GM15510 (cell line): Measurements from ENCODE around the gene TNIK.

Experiments
- POLR2A ChIP-seq: IDR thresholded peaks from 3 replicates; pipeline ENCODE4 v1.6.1; 2011; ENCODE audit warnings: borderline replicate concordance; ENCODE audit not compliant: insufficient read length; ENCODE audit errors: extremely low read depth

Gene TNIK

DNA sequence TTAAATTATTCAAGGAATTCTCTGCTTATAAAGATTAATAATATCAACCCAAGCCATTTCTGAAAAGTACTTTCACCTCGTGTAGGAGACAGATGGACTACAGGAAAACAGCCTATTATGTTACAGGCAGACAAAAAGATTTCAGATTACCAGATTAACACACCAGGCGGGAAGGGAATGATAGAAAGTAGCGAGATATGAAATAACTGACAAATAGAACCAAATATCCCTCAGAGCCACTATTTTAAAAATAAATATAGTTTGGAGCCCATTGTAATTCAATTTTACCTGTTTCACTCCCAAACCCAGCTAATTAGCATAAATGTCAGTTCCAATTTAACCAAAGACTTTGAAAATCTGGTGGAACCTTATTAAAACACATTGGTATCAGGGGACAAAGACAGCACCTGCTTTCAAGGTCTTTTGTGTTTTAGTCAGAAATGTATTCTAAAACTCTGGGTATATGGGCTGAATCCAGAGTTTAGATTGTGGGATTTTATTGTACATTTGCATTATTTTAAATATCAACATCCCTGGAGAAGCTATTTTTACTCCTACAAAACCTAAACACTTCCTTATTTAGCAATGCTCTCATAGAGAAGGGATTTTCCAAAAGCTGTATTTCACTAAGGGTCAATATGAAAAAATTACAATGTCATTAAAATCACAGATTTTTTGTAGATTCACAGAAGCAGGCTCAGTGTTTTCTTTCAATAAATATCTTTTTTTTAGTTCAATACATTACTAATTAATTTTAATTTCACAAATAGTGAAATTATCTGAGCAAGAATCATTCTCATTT lies 138.4 kb downstream of the TNIK start:
- TF ChIP-seq POLR2A: no peak

GRCh38 chr3:171320750-171321558 lies 139.3 kb downstream of the TNIK start:
- TF ChIP-seq POLR2A: no peak

DNA sequence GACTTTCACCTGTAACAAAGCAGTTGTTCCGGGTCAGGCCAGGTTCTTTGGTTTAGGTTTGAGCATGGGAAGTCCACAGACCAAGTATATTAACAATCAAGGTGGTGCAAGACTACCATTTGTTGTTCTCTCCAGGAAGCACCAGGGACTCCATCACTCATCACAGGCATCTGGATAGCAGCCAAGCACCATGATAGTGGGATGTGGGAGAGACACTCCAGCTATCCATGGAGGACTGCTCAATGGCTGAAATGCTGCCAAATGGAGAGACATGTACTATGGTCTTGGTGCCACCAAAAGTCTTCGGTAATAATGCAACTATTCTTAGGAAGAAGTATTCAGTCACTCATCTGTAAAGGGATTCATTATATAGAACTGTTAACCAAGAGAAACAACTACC lies 143.0 kb downstream of the TNIK start:
- no peak for TF ChIP-seq POLR2A

- no peak for TF ChIP-seq POLR2A
Observed at GRCh38 chr3:171315919-171316318, 144.3 kb downstream of the TNIK start.

DNA sequence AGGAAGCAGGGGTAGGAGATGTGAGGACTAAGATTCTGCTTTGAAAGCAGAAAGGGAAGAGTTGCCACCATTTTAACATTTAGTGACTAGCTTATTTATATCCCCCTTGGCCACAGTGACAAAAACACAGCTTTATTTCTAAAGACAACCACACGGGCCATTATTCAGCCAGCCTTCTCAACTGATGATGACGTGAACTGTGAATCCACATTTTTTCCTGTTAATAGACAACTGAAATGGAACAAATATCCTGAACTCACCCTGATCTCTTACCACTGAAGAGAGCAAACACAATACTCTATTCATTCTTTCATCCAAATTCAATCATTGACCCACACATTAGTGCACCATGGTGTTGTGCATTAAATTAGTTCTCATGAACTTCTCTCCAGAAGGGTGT lies 145.1 kb downstream of the TNIK start:
- no peak for TF ChIP-seq POLR2A

DNA sequence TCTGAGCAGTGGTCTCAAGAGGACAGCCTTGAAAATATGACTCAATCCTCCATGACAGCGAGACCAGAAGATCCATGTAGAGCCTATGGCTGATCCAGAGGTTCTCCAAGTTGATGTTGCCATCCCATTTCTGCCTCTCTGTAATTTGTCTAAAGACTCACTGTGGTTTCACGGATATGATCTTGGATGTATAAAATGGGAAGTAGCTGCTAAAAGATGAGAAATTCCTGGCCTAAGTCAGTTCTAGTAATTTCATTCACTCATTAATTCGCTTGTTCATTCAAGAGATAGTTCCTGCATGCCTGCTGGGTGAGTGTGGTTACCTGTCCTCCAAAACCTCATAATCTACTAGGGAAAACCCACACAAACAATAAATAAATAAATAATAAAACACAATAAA lies 145.9 kb downstream of the TNIK start:
- no peak for TF ChIP-seq POLR2A

GRCh38 chr3:171313702-171314101 lies 146.5 kb downstream of the TNIK start:
- TF ChIP-seq POLR2A: no peak

GRCh38 chr3:171312741-171313140 lies 147.5 kb downstream of the TNIK start:
- no peak for TF ChIP-seq POLR2A

DNA sequence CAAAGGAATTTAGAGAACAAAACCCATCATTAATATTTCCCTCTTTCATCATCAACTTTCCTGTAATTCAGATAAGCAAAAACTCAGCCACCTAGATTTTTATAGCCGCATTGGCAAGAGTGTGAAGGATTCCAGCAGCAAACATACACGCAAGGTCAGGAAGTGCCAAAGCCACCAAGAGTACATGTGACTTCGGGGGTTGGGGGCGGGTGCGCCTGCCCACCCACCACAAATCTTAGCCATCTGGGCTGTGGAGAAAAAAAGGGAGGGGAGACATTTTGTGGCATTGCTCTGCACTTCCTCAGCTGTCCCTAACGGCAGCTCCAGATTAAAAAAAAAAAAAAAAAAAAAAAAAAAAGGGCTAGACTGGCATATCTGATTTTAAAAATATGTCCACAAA lies 148.4 kb downstream of the TNIK start:
- no peak for TF ChIP-seq POLR2A

GRCh38 chr3:171309906-171310359 lies 150.3 kb downstream of the TNIK start:
- no peak for TF ChIP-seq POLR2A

DNA sequence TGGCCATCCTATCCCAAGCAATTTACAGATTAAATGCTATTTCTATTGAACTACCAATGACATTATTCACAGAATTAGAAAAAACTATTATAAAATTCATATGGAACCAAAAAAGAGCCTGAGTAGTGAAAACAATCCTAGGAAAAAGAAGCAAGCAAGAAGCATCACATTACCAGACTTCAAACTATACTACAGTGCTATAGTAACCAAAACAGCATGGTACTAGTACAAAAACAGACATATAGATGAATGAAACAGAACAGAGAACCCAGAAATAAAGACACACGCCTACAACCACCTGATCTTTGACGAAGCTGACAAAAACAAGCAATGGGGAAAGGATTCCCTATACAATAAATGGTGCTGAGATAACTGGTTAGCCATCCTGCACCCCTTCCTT lies 152.2 kb downstream of the TNIK start:
- no peak for TF ChIP-seq POLR2A

DNA sequence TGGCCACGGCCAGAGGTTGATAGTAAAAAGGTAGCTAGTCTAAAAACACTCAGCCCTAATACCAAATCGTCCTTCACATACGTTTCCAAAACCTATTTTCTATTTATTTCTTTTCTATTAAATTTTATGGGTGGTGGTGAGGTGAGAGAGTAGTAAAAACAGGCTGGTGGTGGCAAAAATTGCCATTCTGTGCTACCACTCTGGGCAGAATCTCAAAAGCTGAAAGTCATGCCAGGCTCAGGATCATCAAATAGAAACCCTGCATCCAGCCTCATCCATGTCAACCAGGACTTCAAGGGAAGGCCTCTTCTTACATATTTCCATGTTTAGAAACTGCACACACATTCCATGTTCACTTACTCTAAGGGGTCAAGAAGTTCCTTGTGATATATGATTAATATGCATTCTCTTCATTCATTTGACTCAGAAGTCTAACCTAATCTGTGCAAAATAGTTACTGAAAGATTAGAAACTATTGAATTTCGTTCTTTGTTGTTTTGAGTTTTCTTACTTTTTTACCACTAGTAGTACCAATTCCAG lies 153.1 kb downstream of the TNIK start:
- TF ChIP-seq POLR2A: no peak

- no peak for TF ChIP-seq POLR2A
Observed at GRCh38 chr3:171306631-171307030, 153.6 kb downstream of the TNIK start.

DNA sequence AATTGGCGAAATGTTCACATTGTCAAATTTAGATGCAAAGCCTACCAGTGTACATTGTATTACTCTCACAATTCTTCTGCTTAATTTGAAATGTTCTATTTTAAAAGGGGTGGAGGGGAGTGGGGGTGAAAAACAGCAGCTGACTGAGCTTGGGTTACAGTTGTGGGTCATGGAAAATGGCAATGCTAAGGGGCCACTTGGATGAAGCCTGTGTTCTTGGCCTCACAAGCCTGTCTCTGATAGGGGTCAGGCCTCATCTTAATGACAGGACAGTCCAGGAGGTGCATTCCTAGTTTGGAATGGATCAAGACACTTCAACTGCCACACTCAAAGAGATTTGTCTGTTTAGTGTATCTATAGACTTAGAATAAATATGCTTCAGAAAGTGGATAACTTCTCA lies 158.2 kb downstream of the TNIK start:
- TF ChIP-seq POLR2A: no peak

DNA sequence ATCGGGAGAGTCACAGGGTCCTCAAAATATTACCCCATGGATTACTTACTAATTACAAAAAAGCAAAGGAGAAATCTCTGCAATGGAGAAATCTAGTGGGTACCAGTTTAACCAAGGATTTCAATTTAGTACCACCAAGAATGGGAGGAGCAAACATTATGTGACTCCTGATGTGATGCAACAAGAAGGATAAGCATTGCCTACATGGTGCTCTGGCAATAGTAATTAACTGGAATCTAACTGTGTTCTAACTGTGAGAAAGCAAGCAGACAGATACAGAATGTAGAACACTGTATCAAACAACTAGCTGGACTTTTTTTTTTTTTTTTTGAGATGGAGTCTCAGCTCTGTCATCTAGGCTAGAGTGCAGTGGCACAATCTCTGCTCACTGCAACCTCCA lies 159.2 kb downstream of the TNIK start:
- TF ChIP-seq POLR2A: no peak
